IPS-18a (cell line): ENCODE data around the gene LDAH.
"Not testable (repeated sequence)": the region's sequence is repeated elsewhere in the genome, so short reads cannot be mapped to it uniquely, and the experiment has no call there.

Experiments
- H3K27ac ChIP-seq: one replicate; pipeline ENCODE4 v1.5.1; 2013; ENCODE audit warnings: low read length
- H3K27me3 ChIP-seq: one replicate; pipeline ENCODE4 v1.6.1; 2013; ENCODE audit warnings: mild to moderate bottlenecking, low read length; ENCODE audit not compliant: control insufficient read depth, insufficient read depth
- H3K36me3 ChIP-seq: one replicate; pipeline ENCODE4 v1.6.1; 2013; ENCODE audit warnings: low read depth, low read length; ENCODE audit not compliant: control insufficient read depth
- H3K4me1 ChIP-seq: one replicate; pipeline ENCODE4 v1.6.1; 2013; ENCODE audit warnings: low read depth, low read length; ENCODE audit not compliant: control insufficient read depth
- H3K4me3 ChIP-seq: one replicate; pipeline ENCODE4 v1.5.1; 2013; ENCODE audit warnings: low read length
- H3K9ac ChIP-seq: one replicate; pipeline ENCODE4 v1.6.1; 2013; ENCODE audit warnings: mild to moderate bottlenecking, low read length, moderate library complexity
- H3K9me3 ChIP-seq: one replicate; pipeline ENCODE4 v1.6.1; 2013; ENCODE audit warnings: low read depth, low read length; ENCODE audit not compliant: control insufficient read depth

The LDAH gene

GRCh38 chr2:20714412-20714811 is 108.5 kb downstream of the LDAH start:
- H3K36me3 ChIP-seq, H3K9ac ChIP-seq, H3K4me1 ChIP-seq, H3K9me3 ChIP-seq, H3K4me3 ChIP-seq, H3K27ac ChIP-seq, H3K27me3 ChIP-seq: not testable (repeated sequence)

- H3K9ac ChIP-seq, H3K4me1 ChIP-seq, H3K9me3 ChIP-seq, H3K27me3 ChIP-seq, H3K4me3 ChIP-seq, H3K36me3 ChIP-seq, H3K27ac ChIP-seq: not testable (repeated sequence)
Measured at GRCh38 chr2:20713585-20713984, 109.3 kb downstream of the LDAH start.

DNA sequence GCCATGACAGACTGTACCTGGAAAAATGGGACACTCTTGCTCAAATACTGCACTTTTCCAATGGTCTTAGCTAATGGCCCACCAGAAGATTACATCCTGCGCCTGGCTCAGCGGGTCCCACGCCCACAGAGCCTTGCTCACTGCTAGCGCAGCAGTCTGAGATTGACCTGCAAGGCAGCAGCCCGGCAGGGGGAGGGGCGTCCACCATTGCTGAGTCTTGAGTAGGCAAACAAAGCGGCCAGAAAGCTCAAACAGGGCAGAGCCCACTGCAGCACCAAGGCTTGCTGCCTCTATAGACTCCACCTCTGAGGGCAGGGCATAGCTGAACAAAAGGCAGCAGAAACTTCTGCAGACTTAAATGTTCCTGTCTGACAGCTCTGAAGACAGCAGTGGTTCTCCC is 111.3 kb downstream of the LDAH start:
- not testable (repeated sequence) for H3K9me3 ChIP-seq, H3K4me1 ChIP-seq, H3K27me3 ChIP-seq, H3K4me3 ChIP-seq, H3K9ac ChIP-seq, H3K27ac ChIP-seq, H3K36me3 ChIP-seq

GRCh38 chr2:20707601-20708000 is 115.3 kb downstream of the LDAH start:
- Histone ChIP-seq H3K4me1 (no peaks in the 10 kb centered on the region), H3K36me3 (no peaks in the 10 kb centered on the region), H3K27me3 (no peaks in the 10 kb centered on the region), H3K27ac (no peak overlapping the region), H3K9ac (no peak overlapping the region), H3K9me3 (no peaks in the 10 kb centered on the region), H3K4me3 (no peak overlapping the region)

DNA sequence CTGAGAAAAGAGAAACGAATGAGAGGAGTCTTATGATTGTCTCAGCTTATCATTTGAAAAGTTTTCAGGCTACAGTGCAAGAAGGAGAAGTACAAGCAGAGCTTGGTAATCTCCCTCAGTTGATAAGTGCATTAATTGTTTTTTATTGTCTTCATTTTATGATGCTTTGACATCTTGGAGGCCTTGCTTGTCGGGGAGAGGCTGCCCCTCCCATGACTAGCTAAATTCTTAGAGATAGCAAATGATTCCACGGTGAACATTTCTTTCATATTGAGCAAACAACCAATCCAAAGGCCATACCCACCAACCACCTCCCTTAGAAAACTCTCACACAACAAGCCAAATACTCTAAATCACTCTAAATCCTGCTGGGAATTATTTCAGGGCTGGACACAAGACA is 116.1 kb downstream of the LDAH start:
- Histone ChIP-seq H3K36me3 (no peaks in the 10 kb centered on the region), H3K27me3 (no peaks in the 10 kb centered on the region), H3K9ac (no peak overlapping the region), H3K4me3 (no peak overlapping the region), H3K9me3 (no peaks in the 10 kb centered on the region), H3K27ac (no peak overlapping the region), H3K4me1 (no peaks in the 10 kb centered on the region)

- Histone ChIP-seq H3K4me3 (no peak overlapping the region), H3K4me1 (no peaks in the 10 kb centered on the region), H3K36me3 (no peaks in the 10 kb centered on the region)
Measured at GRCh38 chr2:20706217-20706616, 116.7 kb downstream of the LDAH start.

DNA sequence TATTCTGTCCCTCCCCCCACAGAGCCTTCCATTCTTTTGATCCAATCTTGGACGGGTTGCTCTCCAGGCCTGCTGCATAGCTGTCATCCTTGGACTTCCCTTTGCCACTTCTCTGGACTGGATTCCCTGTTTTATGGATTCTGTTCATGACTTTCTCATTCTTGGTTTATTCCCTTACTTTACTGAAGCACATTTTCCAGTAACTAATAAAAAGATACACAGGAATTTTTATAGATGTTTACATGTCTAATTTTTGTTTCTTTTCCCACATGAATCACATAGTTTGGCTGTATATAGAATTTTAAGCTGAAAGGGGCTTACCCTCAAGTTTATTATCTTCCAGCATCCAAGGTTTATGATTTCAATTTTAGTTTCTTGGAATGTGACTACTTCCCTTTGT is 118.0 kb downstream of the LDAH start:
- H3K4me3 ChIP-seq: no peak overlapping the region
- H3K27ac ChIP-seq: no peak overlapping the region
- H3K9me3 ChIP-seq: no peaks in the 10 kb centered on the region
- no peaks in the 10 kb centered on the region for H3K27me3 ChIP-seq
- H3K4me1 ChIP-seq: no peaks in the 10 kb centered on the region
- no peaks in the 10 kb centered on the region for H3K36me3 ChIP-seq
- H3K9ac ChIP-seq: no peak overlapping the region

More at GRCh38 chr2:20706217-20706616, 116.7 kb downstream of the LDAH start:
- no peaks in the 10 kb centered on the region for H3K9me3 ChIP-seq
- H3K9ac ChIP-seq: no peak overlapping the region
- no peaks in the 10 kb centered on the region for H3K27me3 ChIP-seq
- no peak overlapping the region for H3K27ac ChIP-seq

DNA sequence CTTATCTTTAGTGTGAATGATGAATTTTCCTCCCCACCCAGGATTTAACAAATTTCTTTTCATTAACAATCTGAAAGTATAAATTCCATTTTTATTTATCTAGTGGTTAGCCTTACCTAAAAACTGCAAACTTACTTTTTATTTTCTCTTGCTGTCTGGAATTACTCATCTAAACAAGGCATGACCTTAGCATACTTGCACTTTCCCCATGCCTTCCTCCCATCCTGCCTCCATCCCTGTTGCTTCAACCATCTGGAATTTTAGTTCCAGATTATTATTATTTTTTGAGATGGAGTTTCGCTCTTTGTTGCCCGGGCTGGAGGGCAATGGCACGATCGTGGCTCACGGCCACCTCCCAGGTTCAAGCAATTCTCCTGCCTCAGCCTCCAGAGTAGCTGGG is 120.3 kb downstream of the LDAH start:
- no peaks in the 10 kb centered on the region for H3K27me3 ChIP-seq
- no peaks in the 10 kb centered on the region for H3K9me3 ChIP-seq
- H3K4me1 ChIP-seq: no peaks in the 10 kb centered on the region
- H3K9ac ChIP-seq: no peak overlapping the region
- H3K27ac ChIP-seq: no peak overlapping the region
- no peak overlapping the region for H3K4me3 ChIP-seq
- H3K36me3 ChIP-seq: no peaks in the 10 kb centered on the region

DNA sequence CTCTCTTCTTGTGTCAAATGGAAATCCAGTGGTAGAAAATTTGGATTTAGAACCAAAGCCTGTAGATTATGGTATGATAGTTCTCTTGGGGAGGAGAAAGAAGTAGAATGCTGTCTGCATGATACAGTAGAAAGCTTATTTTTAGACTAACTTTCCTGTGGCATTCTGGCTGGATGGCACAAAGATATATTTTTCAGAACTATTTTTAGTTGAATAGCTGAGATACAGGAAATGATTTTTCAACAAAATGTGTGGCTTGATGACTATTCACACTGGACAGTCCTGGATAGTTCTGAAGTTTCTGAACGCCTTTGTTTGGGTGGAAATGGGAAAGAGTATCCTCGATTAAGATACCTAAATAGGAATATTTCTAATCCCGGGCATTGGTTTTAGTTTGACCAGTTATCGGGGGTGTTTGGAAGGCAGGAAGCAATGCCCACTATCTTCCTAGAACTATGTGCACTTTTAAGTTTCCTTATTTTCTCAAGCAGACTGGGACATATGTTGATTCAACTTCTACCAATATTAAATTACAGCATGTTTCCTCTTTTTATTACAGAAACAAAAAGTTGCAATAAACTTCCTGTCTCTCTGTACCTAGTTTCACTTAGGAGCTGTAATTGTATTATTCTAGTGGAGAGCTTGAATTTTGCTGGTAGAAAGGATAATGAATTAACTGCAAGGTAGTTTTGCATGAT is 123.8 kb downstream of the LDAH start:
- Histone ChIP-seq H3K27me3 (no peaks in the 10 kb centered on the region), H3K9ac (no peak overlapping the region), H3K36me3 (peaks cover 5% of the 10 kb centered on the region), H3K4me1 (no peaks in the 10 kb centered on the region), H3K4me3 (no peak overlapping the region), H3K9me3 (no peaks in the 10 kb centered on the region), H3K27ac (no peak overlapping the region)

GRCh38 chr2:20697322-20697934 is 125.5 kb downstream of the LDAH start:
- Histone ChIP-seq H3K9ac (no peak overlapping the region), H3K36me3 (peaks cover 5% of the 10 kb centered on the region), H3K27ac (no peak overlapping the region), H3K9me3 (no peaks in the 10 kb centered on the region), H3K4me3 (no peak overlapping the region), H3K4me1 (no peaks in the 10 kb centered on the region), H3K27me3 (no peaks in the 10 kb centered on the region)

DNA sequence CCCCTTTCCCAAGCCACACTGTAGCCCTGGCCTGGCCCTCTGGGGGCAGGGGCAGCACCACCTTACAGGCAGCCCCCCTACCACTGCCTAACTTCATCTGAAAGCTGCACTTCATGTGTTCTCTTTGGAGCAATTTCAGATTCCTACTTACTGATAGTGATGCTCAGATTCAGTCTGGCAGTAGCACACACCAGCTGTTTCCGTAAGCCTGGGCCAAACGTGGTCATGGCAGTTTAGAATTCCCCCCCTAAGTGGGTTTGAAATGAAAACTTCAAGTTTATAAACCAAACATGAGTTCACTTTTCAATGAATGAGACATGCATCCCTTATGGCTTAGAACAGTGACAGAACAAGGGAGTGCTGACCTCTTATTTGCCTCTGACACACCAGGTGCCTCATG is 126.5 kb downstream of the LDAH start:
- H3K9ac ChIP-seq: no peak overlapping the region
- no peak overlapping the region for H3K27ac ChIP-seq
- H3K9me3 ChIP-seq: no peaks in the 10 kb centered on the region
- no peaks in the 10 kb centered on the region for H3K27me3 ChIP-seq
- H3K36me3 ChIP-seq: peaks cover 5% of the 10 kb centered on the region
- H3K4me3 ChIP-seq: no peak overlapping the region
- no peaks in the 10 kb centered on the region for H3K4me1 ChIP-seq

DNA sequence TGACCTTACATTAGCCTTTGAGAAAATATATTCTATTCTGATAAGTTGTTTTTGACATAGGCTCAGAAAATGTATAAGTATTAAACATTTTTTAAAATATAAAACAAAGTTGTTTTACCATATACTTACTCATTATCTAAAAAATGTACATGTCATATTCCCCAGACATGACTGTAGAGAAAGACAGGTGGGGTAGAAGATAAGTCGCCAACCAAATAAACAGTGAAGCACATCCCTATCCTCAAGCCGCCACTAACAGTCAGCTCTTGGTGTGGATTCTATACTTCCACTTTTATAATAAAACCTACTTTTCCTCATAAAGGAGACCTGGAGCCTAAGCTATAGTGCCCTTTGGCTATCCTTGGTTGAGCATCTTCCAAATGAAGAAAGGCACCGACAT is 129.6 kb downstream of the LDAH start:
- Histone ChIP-seq H3K4me3 (no peak overlapping the region), H3K27ac (no peak overlapping the region), H3K9ac (no peak overlapping the region), H3K36me3 (peaks cover 5% of the 10 kb centered on the region), H3K4me1 (no peaks in the 10 kb centered on the region), H3K27me3 (no peaks in the 10 kb centered on the region), H3K9me3 (no peaks in the 10 kb centered on the region)
